HepG2 (cell line): Measurements from ENCODE around the gene TNS1. TPM values are rescaled to one million over a fixed set of nuclear protein-coding genes. Genes with fewer than 3 reads are reported as not detected.

Experiments
- ATF3 ChIP-seq: sonication (generic); formaldehyde crosslinking; IDR thresholded peaks from 2 replicates; pipeline ENCODE4 v1.4.0; 2020; ENCODE audit warnings: missing genetic modification reagents
- CBX1 ChIP-seq: IDR thresholded peaks from one replicate; pipeline ENCODE4 v1.6.1; 2016; ENCODE audit warnings: antibody characterized with exemption, low read depth
- CBX5 ChIP-seq: sonication (generic); formaldehyde crosslinking; IDR thresholded peaks from 2 replicates; pipeline ENCODE4 v1.4.0; 2020; ENCODE audit warnings: missing genetic modification reagents, borderline replicate concordance
- EHMT2 ChIP-seq: fragments of 200-600 bp; sonication (generic); IDR thresholded peaks from 2 replicates; pipeline ENCODE4 v1.7.0; 2017; ENCODE audit warnings: antibody characterized with exemption, low read depth, low read length, borderline replicate concordance
- HDAC6 ChIP-seq: fragments of 200-600 bp; sonication (generic); IDR thresholded peaks from 2 replicates; pipeline ENCODE4 v1.7.0; 2017; ENCODE audit warnings: mild to moderate bottlenecking, antibody characterized with exemption, low read length, low read depth
- HHEX ChIP-seq: IDR thresholded peaks from 2 replicates; pipeline ENCODE4 v1.6.1; 2016; ENCODE audit warnings: control low read depth
- MED8 ChIP-seq: sonication (generic); formaldehyde crosslinking; IDR thresholded peaks from 2 replicates; pipeline ENCODE4 v1.8.1; 2023; ENCODE audit warnings: mild to moderate bottlenecking, missing genetic modification reagents; ENCODE audit not compliant: insufficient replicate concordance
- MIER2 ChIP-seq: IDR thresholded peaks from 2 replicates; pipeline ENCODE4 v1.6.1; 2016; ENCODE audit warnings: missing biosample characterization, missing genetic modification reagents
- NFIC ChIP-seq: IDR thresholded peaks from 2 replicates; pipeline ENCODE4 v1.6.1; 2012; ENCODE audit warnings: mild to moderate bottlenecking, low read length, inconsistent platforms
- ZFP62 ChIP-seq: sonication (generic); formaldehyde crosslinking; IDR thresholded peaks from 2 replicates; pipeline ENCODE4 v1.4.0; 2020; ENCODE audit warnings: missing genetic modification reagents
- ZNF12 ChIP-seq: sonication (generic); formaldehyde crosslinking; IDR thresholded peaks from 2 replicates; pipeline ENCODE4 v1.5.0; 2020; ENCODE audit warnings: missing genetic modification reagents
- ZNF598 ChIP-seq: sonication (generic); formaldehyde crosslinking; IDR thresholded peaks from 2 replicates; pipeline ENCODE4 v1.5.1; 2020; ENCODE audit warnings: mild to moderate bottlenecking, missing genetic modification reagents, borderline replicate concordance
- ZNF703 ChIP-seq: sonication (generic); formaldehyde crosslinking; IDR thresholded peaks from 2 replicates; pipeline ENCODE4 v1.5.1; 2020; ENCODE audit warnings: missing genetic modification reagents, mild to moderate bottlenecking, moderate library complexity, borderline replicate concordance
- ZNF83 ChIP-seq: sonication (generic); formaldehyde crosslinking; IDR thresholded peaks from 2 replicates; pipeline ENCODE4 v1.4.0; 2020; ENCODE audit warnings: missing genetic modification reagents, mild to moderate bottlenecking, borderline replicate concordance
- ZUFSP ChIP-seq: sonication (generic); formaldehyde crosslinking; IDR thresholded peaks from 2 replicates; pipeline ENCODE4 v1.9.0; 2021; ENCODE audit warnings: missing genetic modification reagents, mild to moderate bottlenecking, borderline replicate concordance
- polyA plus RNA-seq, 8 experiments: library from polyadenylated mRNA; depleted of rRNA in 3 of 8; stranded (reverse) in 7 of 8; unstranded in 1 of 8; fragments of >200 nt; fragmentation: Illumina TruSeq in 4 of 8; extraction: Trizol in 4 of 8; gene quantifications; 2 replicates each; pipeline versions ENCODE4 v1.2.1 to v1.2.3, GENCODE V29; 2011 to 2016; ENCODE audit warnings: low read depth in 4 of 8, missing spikeins in 1 of 8, mixed read lengths in 1 of 8; ENCODE audit not compliant: insufficient read depth in 1 of 8
- total RNA-seq, 5 experiments: library from RNA; depleted of rRNA; stranded (reverse); fragments of >200 nt; fragmentation: Illumina TruSeq; extraction: Trizol; gene quantifications; 2 replicates each; pipeline ENCODE4 v1.2.3, GENCODE V29; 2016; ENCODE audit warnings: low read depth in 1 of 5
- TF ChIP-seq, protein P1 (sequence below): sonication (generic); formaldehyde crosslinking; IDR thresholded peaks from 2 replicates; pipeline ENCODE4 v1.8.0; 2022; ENCODE audit warnings: mild to moderate bottlenecking, missing genetic modification reagents; ENCODE audit not compliant: insufficient replicate concordance
- TF ChIP-seq, protein P2 (sequence below): sonication (generic); formaldehyde crosslinking; conservative IDR thresholded peaks from 2 replicates; pipeline ENCODE4 v1.4.0; 2020; ENCODE audit warnings: mild to moderate bottlenecking, missing genetic modification reagents, moderate library complexity
- TF ChIP-seq, protein P3 (sequence below): sonication (generic); formaldehyde crosslinking; IDR thresholded peaks from 2 replicates; pipeline ENCODE4 v1.5.1; 2020; ENCODE audit warnings: missing genetic modification reagents, mild to moderate bottlenecking, borderline replicate concordance
- TF ChIP-seq, protein P4 (sequence below): sonication (generic); formaldehyde crosslinking; IDR thresholded peaks from 2 replicates; pipeline ENCODE4 v1.4.0; 2020; ENCODE audit warnings: missing genetic modification reagents, borderline replicate concordance

The TNS1 gene
- total and polyA plus RNA-seq, 2 of the 13 experiments (the other 11 are each of a cell fraction or from before 2014, with no cell fraction given), result 1.9 to 118 TPM

- TF ChIP-seq, protein P1, sequence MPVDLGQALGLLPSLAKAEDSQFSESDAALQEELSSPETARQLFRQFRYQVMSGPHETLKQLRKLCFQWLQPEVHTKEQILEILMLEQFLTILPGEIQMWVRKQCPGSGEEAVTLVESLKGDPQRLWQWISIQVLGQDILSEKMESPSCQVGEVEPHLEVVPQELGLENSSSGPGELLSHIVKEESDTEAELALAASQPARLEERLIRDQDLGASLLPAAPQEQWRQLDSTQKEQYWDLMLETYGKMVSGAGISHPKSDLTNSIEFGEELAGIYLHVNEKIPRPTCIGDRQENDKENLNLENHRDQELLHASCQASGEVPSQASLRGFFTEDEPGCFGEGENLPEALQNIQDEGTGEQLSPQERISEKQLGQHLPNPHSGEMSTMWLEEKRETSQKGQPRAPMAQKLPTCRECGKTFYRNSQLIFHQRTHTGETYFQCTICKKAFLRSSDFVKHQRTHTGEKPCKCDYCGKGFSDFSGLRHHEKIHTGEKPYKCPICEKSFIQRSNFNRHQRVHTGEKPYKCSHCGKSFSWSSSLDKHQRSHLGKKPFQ (CRISPR knock-in tag), result no peak
- TF ChIP-seq ATF3 (CRISPR knock-in tag) (no peak), ZNF703 (CRISPR knock-in tag) (no peak), EHMT2 (no peak), MED8 (CRISPR knock-in tag) (no peak), NFIC (no peak), ZFP62 (no peak), ZNF12 (CRISPR knock-in tag) (no peak), HHEX (CRISPR knock-in tag) (no peak), MIER2 (CRISPR knock-in tag) (no peak), ZNF598 (CRISPR knock-in tag) (no peak), ZUFSP (no peak), HDAC6 (no peak), ZNF83 (CRISPR knock-in tag) (no peak), CBX1 (no peak), CBX5 (CRISPR knock-in tag) (no peak)
- TF ChIP-seq, protein P2, sequence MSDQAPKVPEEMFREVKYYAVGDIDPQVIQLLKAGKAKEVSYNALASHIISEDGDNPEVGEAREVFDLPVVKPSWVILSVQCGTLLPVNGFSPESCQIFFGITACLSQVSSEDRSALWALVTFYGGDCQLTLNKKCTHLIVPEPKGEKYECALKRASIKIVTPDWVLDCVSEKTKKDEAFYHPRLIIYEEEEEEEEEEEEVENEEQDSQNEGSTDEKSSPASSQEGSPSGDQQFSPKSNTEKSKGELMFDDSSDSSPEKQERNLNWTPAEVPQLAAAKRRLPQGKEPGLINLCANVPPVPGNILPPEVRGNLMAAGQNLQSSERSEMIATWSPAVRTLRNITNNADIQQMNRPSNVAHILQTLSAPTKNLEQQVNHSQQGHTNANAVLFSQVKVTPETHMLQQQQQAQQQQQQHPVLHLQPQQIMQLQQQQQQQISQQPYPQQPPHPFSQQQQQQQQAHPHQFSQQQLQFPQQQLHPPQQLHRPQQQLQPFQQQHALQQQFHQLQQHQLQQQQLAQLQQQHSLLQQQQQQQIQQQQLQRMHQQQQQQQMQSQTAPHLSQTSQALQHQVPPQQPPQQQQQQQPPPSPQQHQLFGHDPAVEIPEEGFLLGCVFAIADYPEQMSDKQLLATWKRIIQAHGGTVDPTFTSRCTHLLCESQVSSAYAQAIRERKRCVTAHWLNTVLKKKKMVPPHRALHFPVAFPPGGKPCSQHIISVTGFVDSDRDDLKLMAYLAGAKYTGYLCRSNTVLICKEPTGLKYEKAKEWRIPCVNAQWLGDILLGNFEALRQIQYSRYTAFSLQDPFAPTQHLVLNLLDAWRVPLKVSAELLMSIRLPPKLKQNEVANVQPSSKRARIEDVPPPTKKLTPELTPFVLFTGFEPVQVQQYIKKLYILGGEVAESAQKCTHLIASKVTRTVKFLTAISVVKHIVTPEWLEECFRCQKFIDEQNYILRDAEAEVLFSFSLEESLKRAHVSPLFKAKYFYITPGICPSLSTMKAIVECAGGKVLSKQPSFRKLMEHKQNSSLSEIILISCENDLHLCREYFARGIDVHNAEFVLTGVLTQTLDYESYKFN, result no peak
- TF ChIP-seq, protein P3, sequence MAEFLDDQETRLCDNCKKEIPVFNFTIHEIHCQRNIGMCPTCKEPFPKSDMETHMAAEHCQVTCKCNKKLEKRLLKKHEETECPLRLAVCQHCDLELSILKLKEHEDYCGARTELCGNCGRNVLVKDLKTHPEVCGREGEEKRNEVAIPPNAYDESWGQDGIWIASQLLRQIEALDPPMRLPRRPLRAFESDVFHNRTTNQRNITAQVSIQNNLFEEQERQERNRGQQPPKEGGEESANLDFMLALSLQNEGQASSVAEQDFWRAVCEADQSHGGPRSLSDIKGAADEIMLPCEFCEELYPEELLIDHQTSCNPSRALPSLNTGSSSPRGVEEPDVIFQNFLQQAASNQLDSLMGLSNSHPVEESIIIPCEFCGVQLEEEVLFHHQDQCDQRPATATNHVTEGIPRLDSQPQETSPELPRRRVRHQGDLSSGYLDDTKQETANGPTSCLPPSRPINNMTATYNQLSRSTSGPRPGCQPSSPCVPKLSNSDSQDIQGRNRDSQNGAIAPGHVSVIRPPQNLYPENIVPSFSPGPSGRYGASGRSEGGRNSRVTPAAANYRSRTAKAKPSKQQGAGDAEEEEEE, result no peak
- TF ChIP-seq, protein P4, sequence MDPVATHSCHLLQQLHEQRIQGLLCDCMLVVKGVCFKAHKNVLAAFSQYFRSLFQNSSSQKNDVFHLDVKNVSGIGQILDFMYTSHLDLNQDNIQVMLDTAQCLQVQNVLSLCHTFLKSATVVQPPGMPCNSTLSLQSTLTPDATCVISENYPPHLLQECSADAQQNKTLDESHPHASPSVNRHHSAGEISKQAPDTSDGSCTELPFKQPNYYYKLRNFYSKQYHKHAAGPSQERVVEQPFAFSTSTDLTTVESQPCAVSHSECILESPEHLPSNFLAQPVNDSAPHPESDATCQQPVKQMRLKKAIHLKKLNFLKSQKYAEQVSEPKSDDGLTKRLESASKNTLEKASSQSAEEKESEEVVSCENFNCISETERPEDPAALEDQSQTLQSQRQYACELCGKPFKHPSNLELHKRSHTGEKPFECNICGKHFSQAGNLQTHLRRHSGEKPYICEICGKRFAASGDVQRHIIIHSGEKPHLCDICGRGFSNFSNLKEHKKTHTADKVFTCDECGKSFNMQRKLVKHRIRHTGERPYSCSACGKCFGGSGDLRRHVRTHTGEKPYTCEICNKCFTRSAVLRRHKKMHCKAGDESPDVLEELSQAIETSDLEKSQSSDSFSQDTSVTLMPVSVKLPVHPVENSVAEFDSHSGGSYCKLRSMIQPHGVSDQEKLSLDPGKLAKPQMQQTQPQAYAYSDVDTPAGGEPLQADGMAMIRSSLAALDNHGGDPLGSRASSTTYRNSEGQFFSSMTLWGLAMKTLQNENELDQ (CRISPR knock-in tag), result no peak
These were observed 217.2 kb downstream of the TNS1 start (continued) for GRCh38 chr2:217785544-217786045.
